Inflammatory macrophage treated with lipopolysaccharide for 1 hour (primary cell): Measurements from ENCODE around the gene TAC3.
"Not testable (repeated sequence)": the region's sequence is repeated elsewhere in the genome, so short reads cannot be mapped to it uniquely, and the experiment has no call there.

ENCODE experiments used
- DNase-seq, 2 donors: peaks; one replicate each; pipeline ENCODE4 v3.0.0-alpha.2; 2020 to 2022

TAC3 gene

DNA sequence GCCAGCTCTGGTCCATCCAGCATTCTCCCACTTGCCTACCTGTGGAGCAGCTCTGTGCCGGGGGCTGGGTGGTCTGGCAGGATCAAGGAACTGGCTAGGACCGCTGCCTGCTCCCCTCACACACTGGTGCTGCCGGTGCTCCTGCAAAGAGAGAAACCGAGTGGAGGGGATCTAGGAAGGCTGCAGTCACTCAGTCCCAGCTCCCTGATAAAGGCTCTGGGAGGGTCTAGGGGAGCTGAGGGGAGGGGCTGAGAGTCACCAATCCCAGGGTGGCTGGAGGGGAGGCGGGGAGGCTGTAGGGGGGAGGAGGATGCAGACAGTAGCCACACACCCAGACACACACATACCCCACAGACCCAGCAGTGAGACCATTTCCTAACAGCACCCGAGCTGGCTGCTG is at the start of gene TAC3:
Gene TAC3 (minus strand): TSS at position 182 of the 400 bp plus-strand sequence. CDS start 732 bp downstream, outside the sequence.
- no peak for DNase-seq

- peak; percentile 93 to 96 for DNase-seq
These were observed 47.8 kb upstream of the TAC3 start for GRCh38 chr12:57063991-57064685.

DNA sequence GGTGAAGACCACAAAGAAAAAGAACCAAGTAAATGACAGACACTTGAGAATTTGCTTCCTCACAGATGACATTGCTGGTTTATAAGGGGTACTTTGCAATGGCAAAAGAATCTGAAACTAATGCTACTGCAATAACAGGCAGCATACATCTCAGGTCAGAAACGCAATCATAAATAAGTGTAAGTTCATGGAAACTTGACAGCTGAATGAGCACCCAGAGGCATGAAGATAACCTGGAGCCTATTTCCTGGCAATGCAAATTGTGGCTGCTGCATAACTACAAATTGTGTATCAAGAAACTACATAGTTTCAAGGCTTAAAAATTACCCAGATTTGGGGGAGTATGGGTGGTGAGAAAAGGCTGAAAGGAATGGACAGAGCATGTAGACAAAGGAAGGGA is 42.1 kb upstream of the TAC3 start:
- DNase-seq, result no peak

DNA sequence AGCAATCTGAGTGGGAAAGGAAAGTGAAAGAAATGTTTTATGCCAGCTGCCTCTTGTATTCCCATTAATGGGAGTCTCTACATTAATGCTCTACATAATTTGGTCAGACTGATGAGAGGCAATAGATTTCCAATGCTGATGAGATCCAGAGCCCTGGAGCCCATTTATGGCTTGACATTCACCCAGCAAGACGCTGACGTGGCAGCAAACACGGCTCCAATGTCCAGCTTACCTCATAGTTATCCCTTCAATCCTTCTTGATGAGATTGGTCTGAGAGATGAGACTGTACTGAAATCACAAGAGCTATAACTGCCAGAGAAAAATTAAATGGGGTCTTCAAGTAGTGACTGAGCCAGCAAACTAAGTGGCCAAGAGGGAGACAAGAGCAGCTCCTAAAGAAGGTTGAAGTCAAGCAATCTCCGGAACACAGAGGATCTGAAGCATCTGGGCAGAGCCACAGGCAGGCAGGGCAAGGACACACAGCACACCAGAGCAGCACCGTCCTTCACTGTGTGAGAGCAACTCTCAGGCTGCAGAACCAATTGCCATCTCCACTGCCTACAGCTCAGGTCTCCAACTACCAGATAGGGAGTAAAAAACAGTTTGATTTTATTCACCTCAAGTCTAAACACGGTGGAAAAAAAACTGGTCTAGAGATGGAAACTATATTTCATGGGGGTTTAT is 40.9 kb upstream of the TAC3 start:
- DNase-seq, result no peak

DNA sequence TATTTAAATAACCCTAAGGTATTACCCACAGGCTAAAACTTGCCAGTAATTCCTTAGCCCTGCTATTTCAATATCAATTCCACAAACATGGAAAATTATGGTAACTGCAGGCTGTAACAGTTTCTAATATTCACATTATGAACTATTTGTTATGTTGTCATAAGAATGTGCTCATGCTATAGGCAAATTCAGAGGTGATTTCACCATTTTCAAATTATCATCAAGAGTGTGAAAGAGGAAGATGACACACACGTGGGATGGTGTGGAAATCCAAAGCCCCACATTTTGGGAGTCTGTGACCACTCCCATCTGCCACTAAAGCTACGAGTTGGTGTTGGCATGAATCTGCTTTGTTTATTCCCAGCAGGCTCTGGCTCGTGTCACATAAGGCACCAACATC is 39.5 kb upstream of the TAC3 start:
- peak; percentile 93 to 95 for DNase-seq

DNA sequence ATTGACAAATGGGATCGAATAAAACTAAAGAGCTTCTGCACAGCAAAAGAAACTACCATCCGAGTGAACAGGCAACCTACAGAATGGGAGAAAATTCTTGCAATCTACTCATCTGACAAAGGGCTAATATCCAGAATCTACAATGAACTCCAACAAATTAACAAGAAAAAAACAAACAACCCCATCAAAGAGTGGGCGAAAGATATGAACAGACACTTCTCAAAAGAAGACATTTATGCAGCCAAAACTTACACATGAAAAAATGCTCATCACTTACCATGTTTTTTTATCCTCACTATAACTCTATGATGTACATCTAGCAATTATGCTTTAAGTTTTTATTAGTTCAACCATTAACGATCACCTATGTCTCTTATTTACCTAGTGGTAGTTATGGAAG is 37.6 kb upstream of the TAC3 start:
- DNase-seq, result not testable (repeated sequence)

- not testable (repeated sequence) for DNase-seq
These were observed 36.8 kb upstream of the TAC3 start for GRCh38 chr12:57053146-57053545.

GRCh38 chr12:57051011-57051410 is 34.7 kb upstream of the TAC3 start:
- DNase-seq, result no peak

DNA sequence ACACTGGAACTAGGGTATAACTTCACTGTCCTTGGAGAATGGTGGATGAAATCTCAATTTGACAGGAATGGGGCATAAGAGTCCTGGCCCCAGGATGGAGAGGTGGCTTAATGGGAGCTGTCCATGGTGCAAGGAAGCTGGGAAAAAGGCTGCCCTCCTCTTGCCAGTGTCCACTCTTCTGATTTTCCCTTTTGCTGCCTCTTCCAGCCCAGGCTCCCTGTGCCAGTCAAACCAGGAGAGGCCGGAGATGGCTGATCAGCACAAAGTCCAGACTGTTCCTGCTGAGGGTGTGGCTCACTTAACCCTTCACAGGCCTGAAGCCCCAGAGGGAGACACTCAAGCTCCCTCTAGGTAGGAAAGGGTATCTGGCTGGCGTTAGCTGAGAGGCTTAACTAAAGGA is 33.6 kb upstream of the TAC3 start, which contains the start of gene MYO1A:
Gene MYO1A (minus strand): TSS at position 240 of the 400 bp plus-strand sequence. CDS start 1,806 bp downstream, outside the sequence.
- DNase-seq, result no peak

GRCh38 chr12:57049119-57049446 is 32.8 kb upstream of the TAC3 start:
- DNase-seq, result peak in 1 of 2 donors; percentile 20

DNA sequence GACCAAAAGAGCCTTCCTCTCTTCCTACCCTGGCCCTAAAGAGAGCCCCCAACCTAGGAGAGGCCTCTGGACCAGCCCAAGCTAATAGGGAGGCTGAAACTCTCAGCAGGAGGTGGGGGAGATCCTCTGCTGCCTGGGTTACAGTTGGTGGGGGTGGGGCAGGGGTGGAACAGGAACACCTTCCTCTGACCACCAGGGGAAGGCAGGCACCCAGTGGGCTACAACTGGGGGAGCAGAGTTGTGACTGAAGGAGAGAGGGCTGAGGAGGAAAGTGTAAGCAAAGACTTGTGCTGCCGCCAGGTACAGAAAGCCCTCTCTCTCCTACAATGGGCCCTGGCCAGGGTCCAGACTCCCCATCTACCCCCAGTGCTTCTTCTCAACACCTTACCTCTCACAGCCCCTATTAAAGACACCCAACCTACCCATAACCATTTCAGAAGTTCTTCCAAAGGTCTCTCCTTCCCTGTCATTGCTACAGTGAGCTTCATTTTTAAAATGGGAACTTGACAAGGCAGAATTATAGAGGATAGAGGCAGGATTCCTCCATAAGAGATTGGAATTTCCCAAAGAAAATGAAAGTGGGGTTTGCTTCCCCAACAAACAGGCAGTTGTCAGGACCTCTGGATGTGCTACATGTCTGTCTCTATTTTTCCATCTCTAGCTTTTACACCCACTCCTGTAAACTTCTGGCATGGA is 32.2 kb upstream of the TAC3 start:
- DNase-seq, result peak; percentile 33 to 42

- no peak for DNase-seq
These were observed 31.7 kb upstream of the TAC3 start for GRCh38 chr12:57047981-57048380.

DNA sequence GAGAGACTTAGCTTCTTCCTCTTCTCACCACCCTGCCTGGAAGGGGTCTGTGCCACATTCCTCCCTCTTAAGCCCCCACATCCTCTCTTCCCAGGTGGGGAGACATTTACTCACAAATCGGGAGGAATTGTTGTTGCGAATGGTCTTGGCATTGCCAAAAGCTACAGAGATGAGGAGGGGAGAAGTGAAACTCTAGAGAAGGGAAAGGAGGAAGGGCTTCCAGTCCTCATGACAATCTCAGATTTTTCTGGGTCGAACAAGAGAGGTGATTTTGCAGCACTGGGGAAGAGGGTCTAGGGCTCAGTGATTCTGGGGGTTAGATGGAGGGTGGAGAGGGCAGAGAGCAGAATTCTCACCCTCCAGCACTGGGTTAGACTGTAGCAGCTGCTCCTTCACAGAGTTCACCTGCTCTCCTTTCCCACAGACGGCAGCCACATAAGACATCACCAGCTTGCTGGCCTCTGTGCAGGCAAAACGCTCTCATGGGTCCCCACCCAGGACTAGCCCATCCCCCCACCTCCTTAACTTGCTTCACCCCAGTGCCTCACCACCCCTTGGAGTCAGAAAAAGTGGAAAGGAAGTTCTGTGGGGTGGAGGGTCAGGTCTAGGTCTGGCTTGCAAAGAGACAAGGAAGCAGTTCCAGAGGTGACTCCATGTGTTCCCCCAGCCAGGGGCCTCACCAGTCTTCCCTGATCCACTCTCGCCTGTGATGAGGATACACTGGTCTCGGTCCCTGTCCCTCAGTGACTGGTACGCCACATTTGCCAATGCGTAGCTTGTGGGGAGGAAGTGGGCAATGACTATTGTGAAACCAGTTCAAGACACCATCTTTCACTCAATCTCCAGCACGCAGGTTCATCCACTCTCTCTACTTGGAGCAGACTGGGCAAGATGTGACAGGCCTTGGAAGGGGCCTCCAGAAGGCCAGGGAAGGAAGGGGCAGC is 30.9 kb upstream of the TAC3 start:
- peak; percentile 38 to 56 for DNase-seq

DNA sequence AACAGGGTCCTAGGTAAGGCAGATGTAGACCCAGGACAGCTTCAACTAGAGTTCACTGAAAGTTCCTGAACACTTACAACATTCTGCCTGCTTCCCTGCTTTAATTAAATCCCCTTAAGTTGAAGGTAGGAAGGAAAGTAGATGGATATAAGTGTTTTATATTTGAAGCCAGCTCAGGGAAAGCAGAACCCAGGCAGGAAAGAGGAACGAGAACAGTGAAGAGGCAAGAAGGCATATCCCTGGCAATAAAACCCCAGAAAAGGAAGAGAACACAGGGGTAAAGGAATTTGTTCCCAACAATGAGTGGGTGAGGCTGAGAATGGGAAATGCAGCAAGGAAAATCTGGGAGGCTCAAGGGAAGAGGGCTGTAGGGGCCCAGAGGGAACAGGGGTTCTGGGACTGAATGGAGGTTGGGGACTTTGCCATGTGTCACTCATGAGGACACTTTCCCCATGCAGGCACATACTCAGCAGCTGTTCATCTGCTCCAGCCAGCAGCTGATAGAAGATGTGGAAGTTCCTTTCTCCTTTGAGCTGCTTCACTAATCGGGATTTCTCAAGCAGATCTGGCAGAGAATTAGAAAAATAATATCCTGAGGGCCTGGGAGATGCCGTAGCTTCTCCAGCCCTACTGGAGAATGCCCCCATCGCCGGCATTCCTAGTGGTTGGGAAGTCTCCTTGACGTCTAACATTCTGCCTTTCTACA is 29.9 kb upstream of the TAC3 start:
- peak; percentile 36 to 60 for DNase-seq

DNA sequence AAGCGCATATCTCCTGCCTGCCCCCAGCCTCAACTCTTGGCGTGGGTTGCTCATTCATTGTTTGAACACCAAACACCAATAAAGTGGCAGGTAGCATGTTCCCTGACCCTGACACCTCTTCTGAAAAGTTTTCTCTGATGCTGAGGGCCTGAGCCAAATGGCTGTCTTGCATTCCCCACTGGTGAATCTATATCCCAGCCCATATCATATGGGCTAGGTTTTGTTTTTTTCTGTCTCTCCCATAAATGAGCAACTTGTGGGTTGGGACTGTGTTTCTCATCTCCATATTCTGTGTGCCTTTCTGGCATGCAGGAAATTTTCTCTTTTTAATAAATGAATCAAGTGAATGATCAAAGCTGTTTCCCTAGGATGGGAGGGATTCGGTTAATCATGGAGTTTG is 28.6 kb upstream of the TAC3 start:
- DNase-seq, result no peak

GRCh38 chr12:57044468-57044867 is 28.1 kb upstream of the TAC3 start:
- DNase-seq, result no peak

GRCh38 chr12:57042695-57043094 is 26.4 kb upstream of the TAC3 start:
- no peak for DNase-seq

- no peak for DNase-seq
These were observed 24.4 kb upstream of the TAC3 start for GRCh38 chr12:57040750-57041149.

- DNase-seq, result no peak
These were observed 23.9 kb upstream of the TAC3 start for GRCh38 chr12:57040211-57040610.

- peak; percentile 46 to 72 for DNase-seq
These were observed 22.9 kb upstream of the TAC3 start for GRCh38 chr12:57039016-57039798.

DNA sequence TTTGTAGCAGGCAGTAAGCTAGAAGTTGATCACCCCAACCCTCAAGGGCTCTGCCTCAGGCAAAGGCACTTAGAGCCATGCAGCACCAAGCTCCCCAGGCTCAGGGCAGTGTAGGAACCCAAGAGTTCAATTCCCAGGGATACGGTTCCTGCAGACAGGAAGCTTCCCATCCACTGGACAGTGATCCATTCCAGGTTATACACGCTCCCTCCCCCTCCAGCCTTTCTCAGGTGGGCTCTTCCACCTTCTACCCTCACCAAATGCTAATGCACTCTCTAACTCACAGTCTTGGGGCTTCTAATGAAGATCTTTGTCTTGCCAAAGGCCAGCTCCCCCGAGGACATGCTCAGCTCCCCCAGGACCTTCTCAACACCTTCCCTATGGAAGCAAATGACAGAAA is 20.9 kb upstream of the TAC3 start:
- no peak for DNase-seq
